Measurements from ENCODE around the gene ARHGAP35.

The ARHGAP35 gene

DNA sequence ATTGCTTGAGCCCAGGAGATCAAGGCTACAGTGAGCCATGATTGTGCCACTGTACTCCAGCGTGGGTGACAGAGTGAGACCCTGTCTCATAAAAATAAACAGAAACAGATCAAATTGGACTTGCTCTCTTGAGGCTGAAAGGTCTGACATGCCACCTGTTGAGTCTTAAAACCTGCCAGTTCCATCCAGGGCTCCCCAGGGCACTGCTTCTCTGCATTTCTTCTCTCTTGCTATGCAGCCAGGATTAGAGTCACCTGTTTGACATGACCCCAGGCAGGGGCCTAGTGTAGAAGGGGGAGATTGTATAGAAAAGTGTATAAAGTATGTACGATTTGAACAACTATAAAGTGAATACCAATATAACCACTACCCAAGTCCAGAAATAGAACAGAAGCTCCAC, 45.4 kb downstream of the ARHGAP35 start:
- no peak for DNase-seq

DNA sequence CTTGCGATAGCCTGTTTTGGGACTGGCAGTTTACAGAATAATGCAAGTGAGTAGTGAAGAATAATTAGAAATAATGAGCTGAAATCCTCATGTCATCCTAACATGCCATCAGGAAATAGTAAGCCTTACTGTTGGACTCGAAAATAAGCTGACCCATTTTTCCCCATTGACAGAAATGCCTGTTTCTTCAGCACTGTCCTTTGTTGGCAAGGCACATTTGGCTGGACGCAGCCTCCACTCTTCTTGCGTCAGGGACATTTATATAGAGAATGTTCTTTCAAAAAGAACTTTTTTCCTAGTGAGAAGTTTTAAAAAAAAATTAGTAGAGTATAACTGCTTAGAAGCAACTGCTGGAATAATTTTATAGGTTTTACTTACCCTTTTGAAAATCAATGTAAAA, 47.1 kb downstream of the ARHGAP35 start:
- DNase-seq: no peak

DNA sequence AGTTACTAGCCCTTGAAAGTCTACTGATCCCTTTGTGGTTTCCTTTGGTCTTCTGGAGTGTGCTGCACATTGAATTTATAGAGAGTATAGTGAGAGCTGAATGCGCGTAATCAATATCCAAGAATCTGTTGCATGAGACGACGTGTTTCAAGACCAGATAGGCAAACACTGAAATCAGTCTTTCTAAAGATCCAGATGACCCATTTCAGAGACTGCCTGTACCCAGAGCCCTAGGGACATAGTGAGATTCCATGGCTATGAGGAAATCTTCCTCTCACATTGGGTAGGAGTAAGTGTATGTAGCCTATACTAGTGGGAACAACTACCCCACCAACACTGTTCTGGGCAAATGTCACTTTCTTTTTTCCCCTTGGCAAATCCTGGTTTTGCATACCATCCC, 48.6 kb downstream of the ARHGAP35 start:
- no peak for DNase-seq

All from CD4-positive, alpha-beta T cell treated with Interleukin-10 for 1 hour (primary cell).